ENCODE measurements around the gene PRRX1. TPM values are rescaled to one million over a fixed set of nuclear protein-coding genes. Genes with fewer than 3 reads are reported as not detected.

The PRRX1 gene
- total and polyA plus RNA-seq, 2 of the 13 experiments (the other 11 are each of a cell fraction or from before 2014, with no cell fraction given) = not detected

- TF ChIP-seq, protein P1, sequence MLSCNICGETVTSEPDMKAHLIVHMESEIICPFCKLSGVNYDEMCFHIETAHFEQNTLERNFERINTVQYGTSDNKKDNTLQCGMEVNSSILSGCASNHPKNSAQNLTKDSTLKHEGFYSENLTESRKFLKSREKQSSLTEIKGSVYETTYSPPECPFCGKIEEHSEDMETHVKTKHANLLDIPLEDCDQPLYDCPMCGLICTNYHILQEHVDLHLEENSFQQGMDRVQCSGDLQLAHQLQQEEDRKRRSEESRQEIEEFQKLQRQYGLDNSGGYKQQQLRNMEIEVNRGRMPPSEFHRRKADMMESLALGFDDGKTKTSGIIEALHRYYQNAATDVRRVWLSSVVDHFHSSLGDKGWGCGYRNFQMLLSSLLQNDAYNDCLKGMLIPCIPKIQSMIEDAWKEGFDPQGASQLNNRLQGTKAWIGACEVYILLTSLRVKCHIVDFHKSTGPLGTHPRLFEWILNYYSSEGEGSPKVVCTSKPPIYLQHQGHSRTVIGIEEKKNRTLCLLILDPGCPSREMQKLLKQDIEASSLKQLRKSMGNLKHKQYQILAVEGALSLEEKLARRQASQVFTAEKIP (CRISPR knock-in tag; IDR thresholded peaks at IDR 0.05; ENCODE audit: borderline replicate concordance) = no peak
- no peak for TF ChIP-seq HNRNPUL1 (IDR thresholded peaks at IDR 0.05; ENCODE audit: low read depth, low read length)
- TF ChIP-seq PCBP1 (IDR thresholded peaks at IDR 0.05; ENCODE audit: borderline replicate concordance, low read depth, low read length) = no peak
- TF ChIP-seq, protein P2, sequence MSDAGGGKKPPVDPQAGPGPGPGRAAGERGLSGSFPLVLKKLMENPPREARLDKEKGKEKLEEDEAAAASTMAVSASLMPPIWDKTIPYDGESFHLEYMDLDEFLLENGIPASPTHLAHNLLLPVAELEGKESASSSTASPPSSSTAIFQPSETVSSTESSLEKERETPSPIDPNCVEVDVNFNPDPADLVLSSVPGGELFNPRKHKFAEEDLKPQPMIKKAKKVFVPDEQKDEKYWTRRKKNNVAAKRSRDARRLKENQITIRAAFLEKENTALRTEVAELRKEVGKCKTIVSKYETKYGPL (CRISPR knock-in tag; IDR thresholded peaks at IDR 0.05) = no peak
- no peak for TF ChIP-seq ZBTB38 (CRISPR knock-in tag; IDR thresholded peaks at IDR 0.05)
- TF ChIP-seq NR1H2 (CRISPR knock-in tag; IDR thresholded peaks at IDR 0.05; ENCODE audit: borderline replicate concordance, low read depth) = no peak
- no peak for TF ChIP-seq SOX6 (IDR thresholded peaks at IDR 0.05)
- TF ChIP-seq SOX6 (CRISPR knock-in tag; IDR thresholded peaks at IDR 0.05) = no peak
- TF ChIP-seq ZNF878 (CRISPR knock-in tag; IDR thresholded peaks at IDR 0.05) = no peak
- TF ChIP-seq WIZ (CRISPR knock-in tag; IDR thresholded peaks at IDR 0.05) = no peak
- no peak for TF ChIP-seq YY1 (IDR thresholded peaks at IDR 0.05; ENCODE audit: insufficient read depth, insufficient replicate concordance, low read depth, low read length)
Measured at GRCh38 chr1:170663404-170664092, 383 bp upstream of the PRRX1 start (continued).

Measured in HepG2 (cell line).